Breast epithelium (tissue), 4 donors: ENCODE results near the gene HARS2. TPM values are rescaled to one million over a fixed set of nuclear protein-coding genes. Genes with fewer than 3 reads are reported as not detected.
A peak's percentile ranks its signal among the peaks of the same experiment; 100 is the strongest.
"Not testable (repeated sequence)": the region's sequence is repeated elsewhere in the genome, so short reads cannot be mapped to it uniquely, and the experiment has no call there.

ENCODE experiments used
- DNase-seq, 2 donors: peaks; one replicate each; pipeline ENCODE4 v3.0.0-alpha.2; 2019; ENCODE audit warnings: low spot score in 2 of 2
- H3K27ac ChIP-seq, 2 donors: fragments of 200-600 bp; sonication (generic) in 1 of 2; one replicate each; pipeline ENCODE4 v1.5.1; 2016 to 2019; ENCODE audit warnings: mild to moderate bottlenecking in 1 of 2
- H3K27me3 ChIP-seq, 2 donors: fragments of 200-600 bp; sonication (generic) in 1 of 2; one replicate each; pipeline versions ENCODE4 v1.5.1 to v1.6.0; 2017 to 2019; ENCODE audit warnings: control low read depth in 1 of 2, mild to moderate bottlenecking in 1 of 2
- H3K36me3 ChIP-seq: fragments of 200-600 bp; one replicate; pipeline ENCODE4 v1.5.1; 2019
- H3K4me1 ChIP-seq, 2 donors: fragments of 200-600 bp; sonication (generic); one replicate each; pipeline ENCODE4 v1.5.1; 2016 to 2019; ENCODE audit warnings: control low read depth in 1 of 2
- H3K4me3 ChIP-seq, 3 donors: fragments of 200-600 bp; sonication (generic); 1 replicate in 2 of 3; 2 replicates in 1 of 3; pipeline ENCODE4 v1.5.1; 2016 to 2019; ENCODE audit warnings: mild to moderate bottlenecking in 3 of 3, moderate library complexity in 2 of 3
- H3K9me3 ChIP-seq, 2 donors: fragments of 200-600 bp; sonication (generic) in 1 of 2; one replicate each; pipeline ENCODE4 v1.5.1; 2016 to 2019; ENCODE audit warnings: control low read depth in 1 of 2
- POLR2A ChIP-seq: fragments of 450-650 bp; IDR thresholded peaks from one replicate; pipeline ENCODE4 v1.6.1; 2016; ENCODE audit warnings: antibody characterized with exemption, mild to moderate bottlenecking, moderate library complexity
- POLR2AphosphoS5 ChIP-seq, 3 donors: sonication (generic); formaldehyde crosslinking; IDR thresholded peaks; one replicate each; pipeline ENCODE4 v1.6.1; 2017; ENCODE audit warnings: antibody characterized with exemption in 3 of 3
- intact Hi-C: fragments of 100-400 bp; cut with DNase I; formaldehyde crosslinking; loops from one replicate; pipeline ENCODE4 v1.15.1; 2023; ENCODE audit warnings: low total_unique reads
- total RNA-seq, 3 donors: library from RNA; depleted of rRNA; stranded (reverse); fragments of >200 nt; gene quantifications; one replicate each; pipeline ENCODE4 v1.1.0, GENCODE V29; 2016
- TF ChIP-seq, protein P1 (sequence below), 3 donors: fragments of 450-650 bp; IDR thresholded peaks; one replicate each; pipeline ENCODE4 v1.5.1; 2016 to 2017; ENCODE audit warnings: antibody characterized with exemption in 3 of 3, mild to moderate bottlenecking in 3 of 3, moderate library complexity in 3 of 3

Gene HARS2
- total RNA-seq, 3 donors from 2014 or later, result 21.1 to 39.4 (median 32.4) TPM

DNA sequence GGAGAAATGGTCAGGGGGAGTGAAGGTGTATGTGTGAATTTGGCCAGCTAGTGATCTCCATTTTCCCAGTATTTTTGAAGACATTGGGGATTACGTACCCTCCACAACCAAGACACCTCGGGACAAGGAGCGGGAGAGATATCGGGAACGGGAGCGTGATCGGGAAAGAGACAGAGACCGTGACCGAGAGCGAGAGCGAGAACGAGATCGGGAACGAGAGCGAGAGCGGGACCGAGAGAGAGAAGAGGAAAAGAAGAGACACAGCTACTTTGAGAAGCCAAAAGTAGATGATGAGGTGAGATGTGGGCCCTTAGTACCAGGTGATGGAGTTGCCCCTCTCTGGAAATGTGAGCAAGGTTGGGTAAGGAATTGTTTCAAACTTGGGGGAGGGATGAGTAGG lies 32.4 kb upstream of the HARS2 start:
- TF ChIP-seq POLR2A, result no peak
- TF ChIP-seq, protein P1, sequence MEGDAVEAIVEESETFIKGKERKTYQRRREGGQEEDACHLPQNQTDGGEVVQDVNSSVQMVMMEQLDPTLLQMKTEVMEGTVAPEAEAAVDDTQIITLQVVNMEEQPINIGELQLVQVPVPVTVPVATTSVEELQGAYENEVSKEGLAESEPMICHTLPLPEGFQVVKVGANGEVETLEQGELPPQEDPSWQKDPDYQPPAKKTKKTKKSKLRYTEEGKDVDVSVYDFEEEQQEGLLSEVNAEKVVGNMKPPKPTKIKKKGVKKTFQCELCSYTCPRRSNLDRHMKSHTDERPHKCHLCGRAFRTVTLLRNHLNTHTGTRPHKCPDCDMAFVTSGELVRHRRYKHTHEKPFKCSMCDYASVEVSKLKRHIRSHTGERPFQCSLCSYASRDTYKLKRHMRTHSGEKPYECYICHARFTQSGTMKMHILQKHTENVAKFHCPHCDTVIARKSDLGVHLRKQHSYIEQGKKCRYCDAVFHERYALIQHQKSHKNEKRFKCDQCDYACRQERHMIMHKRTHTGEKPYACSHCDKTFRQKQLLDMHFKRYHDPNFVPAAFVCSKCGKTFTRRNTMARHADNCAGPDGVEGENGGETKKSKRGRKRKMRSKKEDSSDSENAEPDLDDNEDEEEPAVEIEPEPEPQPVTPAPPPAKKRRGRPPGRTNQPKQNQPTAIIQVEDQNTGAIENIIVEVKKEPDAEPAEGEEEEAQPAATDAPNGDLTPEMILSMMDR (IDR thresholded peaks at IDR 0.05), result no peak
- no peak for TF ChIP-seq POLR2AphosphoS5 (IDR thresholded peaks at IDR 0.05)

DNA sequence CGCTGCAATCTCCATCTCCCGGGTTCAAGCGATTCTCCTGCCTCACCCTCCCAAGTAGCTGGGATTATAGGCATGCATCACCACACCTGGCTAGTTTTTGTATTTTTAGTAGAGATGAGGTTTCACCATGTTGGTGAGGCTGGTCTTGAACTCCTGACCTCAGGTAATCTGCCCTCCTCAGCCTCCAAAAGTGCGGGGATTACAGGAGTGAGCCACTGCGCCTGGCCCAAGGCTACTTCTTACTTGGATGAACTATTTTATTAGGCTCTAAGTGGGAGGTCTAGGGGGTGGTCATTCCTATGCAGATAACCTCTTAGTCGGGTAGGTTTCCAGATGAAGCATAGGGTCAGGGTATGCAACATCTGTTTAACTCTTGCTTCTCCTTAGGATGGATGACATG lies 30.9 kb upstream of the HARS2 start:
- H3K27ac ChIP-seq, H3K4me1 ChIP-seq, DNase-seq, intact Hi-C loops, H3K9me3 ChIP-seq, H3K4me3 ChIP-seq, H3K27me3 ChIP-seq: not testable (repeated sequence)
- H3K36me3 ChIP-seq, result peaks cover 18% of the 10 kb centered on the region

More for the DNA sequence above, 32.4 kb upstream of the HARS2 start:
- Histone ChIP-seq H3K27ac (no peak overlapping the region), H3K4me1 (no peaks in the 10 kb centered on the region), H3K9me3 (no peaks in the 10 kb centered on the region), H3K27me3 (no peaks in the 10 kb centered on the region), H3K36me3 (peaks cover 29% of the 10 kb centered on the region), H3K4me3 (no peak overlapping the region)
- no peak for DNase-seq
- intact Hi-C loops, result loop anchor here (5.0 kb wide), 1 partner anchor 1367 kb away; the partner anchor contains the start of gene MATR3

GRCh38 chr5:140664030-140664358 lies 27.3 kb upstream of the HARS2 start:
- TF ChIP-seq POLR2A, result no peak
- TF ChIP-seq, protein P1 (IDR thresholded peaks at IDR 0.05), result no peak
- no peak for TF ChIP-seq POLR2AphosphoS5 (IDR thresholded peaks at IDR 0.05)
- intact Hi-C loops, result no loop called here

GRCh38 chr5:140664359-140665119 lies 26.7 kb upstream of the HARS2 start, which contains the start of gene WDR55:
Gene WDR55, plus strand, starts transcription at chr5:140664904. Its CDS starts 9 bp downstream, at chr5:140664913.
- intact Hi-C loops, result no loop called here
- Histone ChIP-seq H3K4me3 (peak within 1 kb of the TSS; percentile 86 to 89 (median 87)), H3K4me1 (peaks cover 0 to 9% of the 10 kb centered on the region in 2 donors), H3K27me3 (no peaks in the 10 kb centered on the region), H3K9me3 (no peaks in the 10 kb centered on the region), H3K36me3 (peaks cover 7% of the 10 kb centered on the region), H3K27ac (peak within 1 kb of the TSS; percentile 92 to 93)
- peak; percentile 92 to 95 for DNase-seq
- TF ChIP-seq POLR2A, result no peak
- peak; percentile 78 to 87 (median 84) for TF ChIP-seq POLR2AphosphoS5 (IDR thresholded peaks at IDR 0.05)

More at GRCh38 chr5:140664030-140664358, 27.3 kb upstream of the HARS2 start:
- Histone ChIP-seq H3K9me3 (no peaks in the 10 kb centered on the region), H3K4me1 (peaks cover 0 to 9% of the 10 kb centered on the region in 2 donors), H3K4me3 (peak overlapping the region; percentile 86 to 89 (median 87)), H3K27me3 (no peaks in the 10 kb centered on the region), H3K36me3 (peaks cover 12% of the 10 kb centered on the region), H3K27ac (peak overlapping the region; percentile 92 to 93)
- no peak for DNase-seq

GRCh38 chr5:140671035-140671434 lies 20.2 kb upstream of the HARS2 start:
- H3K9me3 ChIP-seq, H3K27me3 ChIP-seq, H3K36me3 ChIP-seq, H3K27ac ChIP-seq, H3K4me3 ChIP-seq, intact Hi-C loops, DNase-seq, H3K4me1 ChIP-seq: not testable (repeated sequence)

DNA sequence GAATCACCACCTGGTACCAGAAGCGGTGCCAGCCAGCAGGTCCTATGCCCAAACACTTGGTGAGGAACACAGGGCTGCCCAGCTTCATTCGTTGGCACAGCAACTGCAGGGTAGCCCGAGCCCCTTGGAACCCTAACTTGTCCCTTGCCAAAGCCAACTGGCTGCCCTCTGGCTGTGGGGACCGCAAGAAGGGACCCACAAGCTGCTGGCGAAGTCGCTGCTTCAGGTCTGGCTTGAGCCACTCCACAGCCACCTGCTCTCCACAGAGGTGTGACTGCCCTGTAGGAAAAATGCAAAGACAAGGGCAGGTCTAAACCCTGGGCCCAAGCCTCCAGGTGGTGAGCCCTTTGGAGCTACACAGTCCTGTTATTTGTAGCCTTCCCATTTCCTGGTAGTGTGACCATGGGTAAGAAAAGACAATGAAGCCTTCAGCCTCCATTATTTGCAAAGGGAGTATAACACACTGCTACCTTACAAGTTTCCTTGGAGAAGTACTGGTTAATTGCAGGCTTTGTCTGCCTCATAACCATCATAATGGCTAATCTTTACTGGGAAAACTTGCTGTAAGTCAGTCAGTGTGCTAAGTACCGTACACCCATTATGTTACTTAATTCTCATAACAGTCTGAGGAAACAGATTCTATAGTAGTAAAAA lies 19.7 kb upstream of the HARS2 start:
- TF ChIP-seq POLR2AphosphoS5 (IDR thresholded peaks at IDR 0.05) (no peak), POLR2A (no peak)
- TF ChIP-seq, protein P1 (IDR thresholded peaks at IDR 0.05), result no peak
- Histone ChIP-seq H3K4me3 (no peak overlapping the region), H3K4me1 (peaks cover 0 to under 1% of the 10 kb centered on the region in 2 donors), H3K9me3 (no peaks in the 10 kb centered on the region), H3K27me3 (no peaks in the 10 kb centered on the region), H3K27ac (no peak overlapping the region), H3K36me3 (peaks cover 6% of the 10 kb centered on the region)
- no peak for DNase-seq
- intact Hi-C loops, result no loop called here
